ENCODE data around the gene STAG1. TPM values are rescaled to one million over a fixed set of nuclear protein-coding genes. Genes with fewer than 3 reads are reported as not detected.
"Not testable (repeated sequence)": the region's sequence is repeated elsewhere in the genome, so short reads cannot be mapped to it uniquely, and the experiment has no call there.

STAG1 gene
- total RNA-seq, 2 donors from 2014 or later = 46.9 to 48.5 TPM

DNA sequence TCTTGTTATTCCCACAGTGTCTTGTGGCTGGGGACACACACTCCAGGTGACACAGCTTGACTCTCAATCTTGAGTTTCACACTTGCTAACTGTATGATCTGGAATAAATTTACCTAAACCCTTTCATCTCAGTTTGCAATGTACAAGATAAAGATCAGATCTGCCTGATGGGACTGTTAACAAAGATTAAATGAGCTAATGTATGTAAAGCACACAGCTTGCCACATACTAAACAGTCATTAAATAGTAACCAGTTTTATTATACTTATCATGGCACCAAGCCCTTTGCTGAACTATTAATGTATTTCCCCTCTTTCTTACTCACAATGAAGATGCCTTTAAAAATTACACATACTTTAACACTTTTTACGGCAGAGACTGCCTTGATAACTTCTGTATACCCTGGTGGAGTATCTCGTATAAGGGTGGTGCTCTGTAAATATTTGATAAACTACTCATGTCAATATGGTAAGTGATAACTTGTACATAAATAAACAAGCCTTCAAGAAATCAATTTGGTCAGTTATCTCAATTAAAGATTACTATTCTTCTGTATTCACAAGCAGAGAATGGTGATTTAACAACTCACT lies 184.5 kb downstream of the STAG1 start:
- H3K9me3 ChIP-seq (ENCODE audit: control insufficient read depth, low read length, poor library complexity, severe bottlenecking) = no peaks in the 10 kb centered on the region
- ATAC-seq (no peak), DNase-seq (no peak)
- no peak overlapping the region for H3K4me3 Mint-ChIP-seq
- H3K27ac Mint-ChIP-seq = peak overlapping the region; percentile 29
- H3K27me3 Mint-ChIP-seq = no peaks in the 10 kb centered on the region
- H3K4me1 Mint-ChIP-seq = peaks cover 6% of the 10 kb centered on the region
- H3K36me3 Mint-ChIP-seq (ENCODE audit: low read depth) = peaks cover 14% of the 10 kb centered on the region

GRCh38 chr3:136564962-136565361 lies 187.2 kb downstream of the STAG1 start:
- not testable (repeated sequence) for DNase-seq; H3K4me1 Mint-ChIP-seq; H3K27ac Mint-ChIP-seq; ATAC-seq; H3K4me3 Mint-ChIP-seq; H3K9me3 ChIP-seq (ENCODE audit: control insufficient read depth, low read length, poor library complexity, severe bottlenecking); H3K27me3 Mint-ChIP-seq
- H3K36me3 Mint-ChIP-seq (ENCODE audit: low read depth) = peaks cover 17% of the 10 kb centered on the region

- ATAC-seq (no peak), DNase-seq (no peak)
- Mint-ChIP-seq H3K27me3 (no peaks in the 10 kb centered on the region), H3K36me3 (ENCODE audit: low read depth) (peaks cover 15% of the 10 kb centered on the region), H3K4me3 (no peak overlapping the region), H3K4me1 (peaks cover 6% of the 10 kb centered on the region), H3K27ac (no peak overlapping the region)
- no peaks in the 10 kb centered on the region for H3K9me3 ChIP-seq (ENCODE audit: control insufficient read depth, low read length, poor library complexity, severe bottlenecking)
Observed at GRCh38 chr3:136562026-136562425, 190.2 kb downstream of the STAG1 start.

DNA sequence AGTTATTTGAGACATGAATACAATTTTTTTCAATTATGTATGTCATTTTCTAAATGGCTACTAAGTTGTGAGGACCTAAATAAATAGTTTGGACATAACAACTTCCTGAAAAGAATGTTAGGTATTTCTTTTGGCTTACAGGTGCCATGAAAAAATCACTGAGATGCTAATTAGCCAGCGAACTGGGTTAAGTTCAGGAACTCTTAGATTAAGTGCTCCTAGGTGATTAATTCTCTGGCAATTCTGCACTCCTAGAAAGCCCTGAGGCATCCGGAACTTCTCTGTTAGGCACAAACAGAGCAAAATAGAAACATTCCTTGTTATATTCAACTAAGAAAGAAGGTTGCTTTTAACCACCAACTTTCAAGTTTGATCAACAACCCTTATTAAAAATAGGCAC lies 192.3 kb downstream of the STAG1 start:
- H3K36me3 Mint-ChIP-seq (ENCODE audit: low read depth) = peaks cover 9% of the 10 kb centered on the region
- H3K4me1 Mint-ChIP-seq = peaks cover 2% of the 10 kb centered on the region
- H3K9me3 ChIP-seq (ENCODE audit: control insufficient read depth, low read length, poor library complexity, severe bottlenecking) = no peaks in the 10 kb centered on the region
- H3K27me3 Mint-ChIP-seq = no peaks in the 10 kb centered on the region
- ATAC-seq = no peak
- no peak overlapping the region for H3K27ac Mint-ChIP-seq
- no peak overlapping the region for H3K4me3 Mint-ChIP-seq
- DNase-seq = no peak

DNA sequence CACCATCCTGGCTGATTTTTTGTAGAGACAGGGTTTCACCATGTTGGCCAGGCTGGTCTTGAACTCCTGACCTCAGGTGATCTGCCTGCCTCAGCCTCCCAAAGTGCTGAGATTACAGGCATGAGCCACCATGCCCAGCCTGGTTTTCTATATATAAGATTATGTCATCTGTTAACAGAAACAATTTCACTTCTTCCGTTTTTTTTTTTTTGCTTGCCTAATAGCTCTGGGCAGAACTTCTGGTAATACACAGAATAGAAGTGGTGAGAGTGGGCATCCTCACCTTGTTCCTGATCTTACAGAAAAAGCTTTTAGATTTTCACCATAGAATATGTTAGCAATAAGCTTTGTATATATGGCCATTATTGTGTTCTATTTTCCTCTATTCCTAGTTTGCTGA lies 202.7 kb downstream of the STAG1 start:
- peak overlapping the region; percentile 34 for H3K27ac Mint-ChIP-seq
- ATAC-seq; H3K36me3 Mint-ChIP-seq (ENCODE audit: low read depth); DNase-seq; H3K4me3 Mint-ChIP-seq; H3K27me3 Mint-ChIP-seq; H3K9me3 ChIP-seq (ENCODE audit: control insufficient read depth, low read length, poor library complexity, severe bottlenecking): not testable (repeated sequence)
- H3K4me1 Mint-ChIP-seq = peaks cover 28% of the 10 kb centered on the region

DNA sequence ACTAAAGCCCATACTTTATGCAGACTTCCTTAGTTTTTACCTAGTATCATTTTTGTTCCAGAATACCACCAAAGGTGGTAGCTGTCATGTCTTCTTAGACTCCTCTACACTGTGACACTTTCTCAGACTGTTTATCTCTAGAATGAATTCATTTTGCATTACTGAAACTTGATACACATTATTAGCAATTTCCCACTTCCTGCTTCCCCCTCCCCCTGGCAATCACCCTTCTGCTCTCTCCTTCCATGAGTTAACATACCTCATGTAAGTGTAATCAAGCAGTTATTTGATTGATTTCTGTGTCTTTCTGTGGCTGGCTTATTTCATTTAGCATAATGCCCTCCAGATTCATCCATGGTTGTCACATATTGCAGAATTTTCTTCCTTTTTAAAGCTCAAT lies 204.9 kb downstream of the STAG1 start:
- no peaks in the 10 kb centered on the region for H3K36me3 Mint-ChIP-seq (ENCODE audit: low read depth)
- no peaks in the 10 kb centered on the region for H3K27me3 Mint-ChIP-seq
- no peaks in the 10 kb centered on the region for H3K9me3 ChIP-seq (ENCODE audit: control insufficient read depth, low read length, poor library complexity, severe bottlenecking)
- ATAC-seq (no peak), DNase-seq (no peak)
- H3K27ac Mint-ChIP-seq = peak overlapping the region; percentile 45
- no peak overlapping the region for H3K4me3 Mint-ChIP-seq
- peaks cover 24% of the 10 kb centered on the region for H3K4me1 Mint-ChIP-seq

DNA sequence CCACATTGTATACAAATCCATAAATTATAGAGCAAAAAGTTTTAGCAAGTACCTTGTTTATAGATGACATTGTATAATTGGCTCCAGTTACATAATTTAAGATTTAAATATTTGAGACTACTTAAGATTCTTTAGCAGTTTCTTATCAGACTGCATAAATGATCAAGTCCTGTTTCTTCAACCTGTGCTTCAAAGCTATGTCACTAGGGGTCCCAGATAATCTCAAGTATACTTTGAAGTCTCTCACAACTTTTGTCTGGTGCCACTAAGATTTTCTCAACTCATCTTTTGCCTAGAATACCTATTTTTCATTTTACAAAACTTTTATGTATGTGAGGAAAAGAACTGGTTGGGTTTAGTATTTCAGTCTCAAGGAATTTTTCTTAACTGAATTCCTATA lies 205.5 kb downstream of the STAG1 start:
- DNase-seq (no peak), ATAC-seq (no peak)
- no peaks in the 10 kb centered on the region for H3K27me3 Mint-ChIP-seq
- H3K27ac Mint-ChIP-seq = no peak overlapping the region
- no peaks in the 10 kb centered on the region for H3K36me3 Mint-ChIP-seq (ENCODE audit: low read depth)
- no peaks in the 10 kb centered on the region for H3K9me3 ChIP-seq (ENCODE audit: control insufficient read depth, low read length, poor library complexity, severe bottlenecking)
- no peak overlapping the region for H3K4me3 Mint-ChIP-seq
- peaks cover 24% of the 10 kb centered on the region for H3K4me1 Mint-ChIP-seq

- Mint-ChIP-seq H3K36me3 (ENCODE audit: low read depth) (no peaks in the 10 kb centered on the region), H3K4me3 (no peak overlapping the region), H3K27ac (peak overlapping the region; percentile 83), H3K27me3 (no peaks in the 10 kb centered on the region), H3K4me1 (peaks cover 21% of the 10 kb centered on the region)
- no peaks in the 10 kb centered on the region for H3K9me3 ChIP-seq (ENCODE audit: control insufficient read depth, low read length, poor library complexity, severe bottlenecking)
- no peak for ATAC-seq
- no peak for DNase-seq
Observed at GRCh38 chr3:136545664-136546268, 206.4 kb downstream of the STAG1 start.

DNA sequence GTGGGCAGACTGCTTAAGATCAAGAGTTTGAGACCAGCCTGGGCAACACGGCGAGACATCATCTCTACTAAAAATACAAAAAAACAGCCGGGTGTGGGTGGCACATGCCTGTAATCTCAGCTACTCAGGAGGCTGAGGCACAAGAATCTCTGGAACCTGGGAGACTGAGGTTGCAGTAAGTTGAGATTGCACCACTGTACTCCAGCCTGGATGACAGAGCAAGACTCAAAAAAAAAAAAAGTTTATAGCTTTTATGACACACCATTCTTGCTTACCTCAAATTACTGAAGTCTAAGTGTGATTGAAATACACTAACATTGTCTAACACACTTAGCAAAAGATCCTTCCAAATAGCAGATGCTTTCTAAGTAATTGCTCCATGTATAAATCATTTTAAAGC lies 207.6 kb downstream of the STAG1 start:
- H3K27me3 Mint-ChIP-seq = no peaks in the 10 kb centered on the region
- no peak overlapping the region for H3K4me3 Mint-ChIP-seq
- no peak for DNase-seq
- no peak for ATAC-seq
- peaks cover 19% of the 10 kb centered on the region for H3K4me1 Mint-ChIP-seq
- peak overlapping the region; percentile 43 for H3K27ac Mint-ChIP-seq
- no peaks in the 10 kb centered on the region for H3K36me3 Mint-ChIP-seq (ENCODE audit: low read depth)
- no peaks in the 10 kb centered on the region for H3K9me3 ChIP-seq (ENCODE audit: control insufficient read depth, low read length, poor library complexity, severe bottlenecking)

GRCh38 chr3:136543385-136543784 lies 208.8 kb downstream of the STAG1 start:
- ATAC-seq = no peak
- Mint-ChIP-seq H3K4me3 (no peak overlapping the region), H3K27me3 (no peaks in the 10 kb centered on the region), H3K4me1 (peaks cover 14% of the 10 kb centered on the region), H3K36me3 (ENCODE audit: low read depth) (no peaks in the 10 kb centered on the region), H3K27ac (peak overlapping the region; percentile 43)
- DNase-seq = no peak
- no peaks in the 10 kb centered on the region for H3K9me3 ChIP-seq (ENCODE audit: control insufficient read depth, low read length, poor library complexity, severe bottlenecking)

- H3K36me3 Mint-ChIP-seq (ENCODE audit: low read depth) = peaks cover 5% of the 10 kb centered on the region
- H3K9me3 ChIP-seq (ENCODE audit: control insufficient read depth, low read length, poor library complexity, severe bottlenecking) = no peaks in the 10 kb centered on the region
- peaks cover 2% of the 10 kb centered on the region for H3K4me1 Mint-ChIP-seq
- H3K4me3 Mint-ChIP-seq = no peak overlapping the region
- H3K27me3 Mint-ChIP-seq = no peaks in the 10 kb centered on the region
- no peak overlapping the region for H3K27ac Mint-ChIP-seq
- DNase-seq (no peak), ATAC-seq (no peak)
Observed at GRCh38 chr3:136535906-136536305, 216.3 kb downstream of the STAG1 start.

DNA sequence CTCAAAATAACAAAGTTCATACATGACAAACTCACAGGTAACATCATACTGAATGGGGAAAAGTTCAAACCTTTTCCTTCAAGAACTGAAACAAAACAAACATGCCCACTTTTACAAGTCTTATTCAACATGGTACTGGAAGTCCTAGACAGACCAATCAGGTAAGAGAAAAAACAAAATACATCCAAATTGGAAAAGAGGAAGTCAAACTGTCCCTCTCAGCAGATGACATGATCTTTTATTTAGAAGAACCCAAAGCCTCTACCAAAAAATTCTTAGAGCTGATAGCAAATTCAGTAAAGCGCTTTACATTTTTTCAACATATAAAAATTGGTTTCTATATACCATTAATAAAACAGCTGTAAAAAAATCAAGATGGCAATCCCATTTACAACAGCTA lies 219.4 kb downstream of the STAG1 start:
- H3K4me1 Mint-ChIP-seq = peaks cover 2% of the 10 kb centered on the region
- ATAC-seq = no peak
- no peaks in the 10 kb centered on the region for H3K9me3 ChIP-seq (ENCODE audit: control insufficient read depth, low read length, poor library complexity, severe bottlenecking)
- H3K4me3 Mint-ChIP-seq = no peak overlapping the region
- no peaks in the 10 kb centered on the region for H3K27me3 Mint-ChIP-seq
- H3K27ac Mint-ChIP-seq = no peak overlapping the region
- no peak for DNase-seq
- peaks cover 9% of the 10 kb centered on the region for H3K36me3 Mint-ChIP-seq (ENCODE audit: low read depth)

DNA sequence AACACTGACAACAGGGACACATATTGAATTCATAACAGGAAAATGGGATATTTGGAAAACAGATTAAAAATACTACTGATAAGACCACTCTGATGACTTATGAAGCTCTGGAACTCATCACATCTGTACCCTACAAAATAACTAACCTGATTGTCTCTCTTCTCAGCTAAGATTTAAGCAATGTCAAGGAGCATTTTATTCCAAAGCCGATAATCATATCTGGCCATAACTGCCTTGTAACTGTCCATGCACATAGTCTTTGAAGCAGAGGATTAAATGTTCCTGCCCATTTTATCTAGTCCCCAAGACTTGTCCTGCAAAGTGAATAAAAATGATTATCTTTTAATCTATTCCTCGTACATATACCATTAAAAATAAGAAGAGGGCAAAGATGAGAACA lies 234.1 kb downstream of the STAG1 start:
- Mint-ChIP-seq H3K27ac (no peak overlapping the region), H3K4me3 (no peak overlapping the region), H3K4me1 (peaks cover 5% of the 10 kb centered on the region), H3K36me3 (ENCODE audit: low read depth) (no peaks in the 10 kb centered on the region), H3K27me3 (no peaks in the 10 kb centered on the region)
- H3K9me3 ChIP-seq (ENCODE audit: control insufficient read depth, low read length, poor library complexity, severe bottlenecking) = no peaks in the 10 kb centered on the region
- DNase-seq (no peak), ATAC-seq (no peak)

GRCh38 chr3:136516656-136517055 lies 235.5 kb downstream of the STAG1 start:
- peaks cover 5% of the 10 kb centered on the region for H3K36me3 Mint-ChIP-seq (ENCODE audit: low read depth)
- no peak overlapping the region for H3K27ac Mint-ChIP-seq
- ATAC-seq (no peak), DNase-seq (no peak)
- no peak overlapping the region for H3K4me3 Mint-ChIP-seq
- H3K27me3 Mint-ChIP-seq = no peaks in the 10 kb centered on the region
- H3K4me1 Mint-ChIP-seq = peaks cover 6% of the 10 kb centered on the region
- no peaks in the 10 kb centered on the region for H3K9me3 ChIP-seq (ENCODE audit: control insufficient read depth, low read length, poor library complexity, severe bottlenecking)
